Measurements from ENCODE around the gene TEX26. TPM values are rescaled to one million over a fixed set of nuclear protein-coding genes. Genes with fewer than 3 reads are reported as not detected.

Gene TEX26
- total RNA-seq, 1 donor from 2014 or later = not detected

DNA sequence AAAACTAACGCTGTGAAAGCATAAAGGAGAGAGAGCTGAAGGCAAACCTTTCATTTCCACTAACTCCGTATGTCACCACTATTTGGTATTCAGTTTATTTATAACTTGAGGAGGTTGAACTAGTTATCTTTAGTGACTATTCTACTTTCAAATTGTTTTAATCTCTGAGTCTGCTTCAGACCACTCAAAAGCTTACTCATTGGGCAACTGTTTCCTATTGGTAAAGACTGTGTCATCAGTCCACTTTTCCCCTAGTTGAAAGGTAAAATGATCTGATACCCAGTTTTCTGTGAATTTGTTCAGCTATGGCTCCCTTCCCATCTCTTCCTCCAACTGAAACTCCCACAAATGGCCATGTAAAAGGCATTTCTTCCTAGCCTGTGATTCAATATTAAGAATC, 39.1 kb downstream of the TEX26 start:
- Histone ChIP-seq H3K27me3 (no peaks in the 10 kb centered on the region), H3K4me3 (no peak overlapping the region), H3K36me3 (no peaks in the 10 kb centered on the region), H3K27ac (no peak overlapping the region), H3K4me1 (no peaks in the 10 kb centered on the region), H3K9me3 (no peaks in the 10 kb centered on the region)
- no peak for DNase-seq (ENCODE audit: low spot score in 2 of 2)
- TF ChIP-seq, protein P1, sequence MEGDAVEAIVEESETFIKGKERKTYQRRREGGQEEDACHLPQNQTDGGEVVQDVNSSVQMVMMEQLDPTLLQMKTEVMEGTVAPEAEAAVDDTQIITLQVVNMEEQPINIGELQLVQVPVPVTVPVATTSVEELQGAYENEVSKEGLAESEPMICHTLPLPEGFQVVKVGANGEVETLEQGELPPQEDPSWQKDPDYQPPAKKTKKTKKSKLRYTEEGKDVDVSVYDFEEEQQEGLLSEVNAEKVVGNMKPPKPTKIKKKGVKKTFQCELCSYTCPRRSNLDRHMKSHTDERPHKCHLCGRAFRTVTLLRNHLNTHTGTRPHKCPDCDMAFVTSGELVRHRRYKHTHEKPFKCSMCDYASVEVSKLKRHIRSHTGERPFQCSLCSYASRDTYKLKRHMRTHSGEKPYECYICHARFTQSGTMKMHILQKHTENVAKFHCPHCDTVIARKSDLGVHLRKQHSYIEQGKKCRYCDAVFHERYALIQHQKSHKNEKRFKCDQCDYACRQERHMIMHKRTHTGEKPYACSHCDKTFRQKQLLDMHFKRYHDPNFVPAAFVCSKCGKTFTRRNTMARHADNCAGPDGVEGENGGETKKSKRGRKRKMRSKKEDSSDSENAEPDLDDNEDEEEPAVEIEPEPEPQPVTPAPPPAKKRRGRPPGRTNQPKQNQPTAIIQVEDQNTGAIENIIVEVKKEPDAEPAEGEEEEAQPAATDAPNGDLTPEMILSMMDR (IDR thresholded peaks at IDR 0.05) = no peak
- intact Hi-C loops (cut with DNase I) = loop anchor here (10.0 kb wide), 1 partner anchor 127 kb away; no protein-coding TSS in a partner anchor

DNA sequence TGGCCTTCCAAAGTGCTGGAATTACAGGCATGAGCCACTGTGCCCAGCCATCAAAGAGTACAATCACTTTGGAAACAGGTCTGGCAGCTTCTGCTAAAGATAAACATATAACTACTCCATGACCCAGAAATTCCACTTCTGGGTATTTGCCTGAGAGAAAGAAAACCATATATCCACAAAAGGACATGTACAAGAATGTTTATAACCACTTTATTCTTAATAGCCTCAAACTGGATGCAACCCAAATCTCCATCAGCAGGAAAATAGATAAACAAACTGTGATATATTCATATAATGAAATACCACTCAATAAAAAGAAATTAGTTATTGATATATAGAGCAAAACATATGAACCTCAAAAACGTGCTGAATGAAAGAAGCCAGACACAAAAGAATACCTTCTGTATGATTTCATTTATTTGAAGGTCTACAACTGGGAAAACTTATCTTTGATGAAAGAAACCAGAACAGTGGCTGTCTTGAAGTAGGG, 40.5 kb downstream of the TEX26 start:
- Histone ChIP-seq H3K27ac (no peak overlapping the region), H3K4me3 (no peak overlapping the region), H3K9me3 (no peaks in the 10 kb centered on the region), H3K27me3 (no peaks in the 10 kb centered on the region), H3K36me3 (no peaks in the 10 kb centered on the region), H3K4me1 (peaks cover 0 to 4% of the 10 kb centered on the region in 2 donors)
- DNase-seq (ENCODE audit: low spot score in 2 of 2) = no peak
- intact Hi-C loops (cut with DNase I) = loop anchor here (10.0 kb wide), 1 partner anchor 128 kb away; no protein-coding TSS in a partner anchor
- TF ChIP-seq, protein P1 (IDR thresholded peaks at IDR 0.05) = no peak

DNA sequence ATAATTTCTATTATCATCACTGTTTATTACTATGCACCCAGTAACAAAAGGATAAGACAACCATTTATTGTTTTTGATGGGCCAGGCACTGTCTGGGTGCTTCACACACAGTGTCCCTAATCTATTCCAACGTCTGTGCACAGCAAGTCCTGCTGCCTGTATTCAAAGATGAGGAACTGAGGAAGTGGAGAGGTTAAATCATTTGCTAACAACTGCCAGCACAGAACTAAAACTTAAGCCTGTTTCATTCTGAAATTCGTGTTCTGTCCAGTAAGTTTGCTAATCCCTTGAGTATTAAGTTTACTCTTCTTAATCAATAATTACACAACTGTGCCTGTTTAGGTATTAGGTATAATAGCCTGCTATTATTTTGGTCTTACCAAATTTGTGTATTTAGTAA, 41.9 kb downstream of the TEX26 start:
- H3K4me3 ChIP-seq = no peak overlapping the region
- no peaks in the 10 kb centered on the region for H3K9me3 ChIP-seq
- DNase-seq (ENCODE audit: low spot score in 2 of 2) = no peak
- intact Hi-C loops (cut with DNase I) = loop anchor here (10.0 kb wide), 1 partner anchor 130 kb away; no protein-coding TSS in a partner anchor
- H3K27me3 ChIP-seq = no peaks in the 10 kb centered on the region
- no peaks in the 10 kb centered on the region for H3K36me3 ChIP-seq
- no peak overlapping the region for H3K27ac ChIP-seq
- peaks cover 0 to 13% of the 10 kb centered on the region in 2 donors for H3K4me1 ChIP-seq
- TF ChIP-seq, protein P1 (IDR thresholded peaks at IDR 0.05) = no peak

DNA sequence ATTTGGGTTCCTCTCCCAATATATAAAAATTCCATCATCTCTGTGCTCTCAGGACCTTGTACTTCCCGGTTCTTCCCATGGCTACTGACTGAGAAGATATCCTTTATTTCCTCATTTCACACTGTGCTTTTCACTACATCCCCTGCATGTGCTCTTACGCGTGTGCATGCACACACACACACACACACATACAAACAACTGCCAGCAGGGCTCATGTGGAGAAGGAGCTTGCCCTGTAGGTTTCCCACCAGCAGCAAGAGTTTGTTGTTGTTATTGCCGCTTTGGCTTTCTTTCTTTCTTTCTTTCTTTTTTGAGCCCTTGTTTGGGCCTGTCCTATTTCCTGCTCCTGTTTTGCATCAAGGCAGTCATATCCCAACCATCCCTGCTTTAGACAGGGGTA, 43.6 kb downstream of the TEX26 start:
- H3K4me3 ChIP-seq = no peak overlapping the region
- no peak for DNase-seq (ENCODE audit: low spot score in 2 of 2)
- TF ChIP-seq, protein P1 (IDR thresholded peaks at IDR 0.05) = no peak
- intact Hi-C loops (cut with DNase I) = loop anchor here (2.0 to 10.0 kb wide), 5 partner anchors 67 to 359 kb away; partner anchors contain the start of gene USPL1
- no peak overlapping the region for H3K27ac ChIP-seq
- H3K27me3 ChIP-seq = no peaks in the 10 kb centered on the region
- no peaks in the 10 kb centered on the region for H3K36me3 ChIP-seq
- H3K9me3 ChIP-seq = no peaks in the 10 kb centered on the region
- peaks cover 0 to 14% of the 10 kb centered on the region in 2 donors for H3K4me1 ChIP-seq

DNA sequence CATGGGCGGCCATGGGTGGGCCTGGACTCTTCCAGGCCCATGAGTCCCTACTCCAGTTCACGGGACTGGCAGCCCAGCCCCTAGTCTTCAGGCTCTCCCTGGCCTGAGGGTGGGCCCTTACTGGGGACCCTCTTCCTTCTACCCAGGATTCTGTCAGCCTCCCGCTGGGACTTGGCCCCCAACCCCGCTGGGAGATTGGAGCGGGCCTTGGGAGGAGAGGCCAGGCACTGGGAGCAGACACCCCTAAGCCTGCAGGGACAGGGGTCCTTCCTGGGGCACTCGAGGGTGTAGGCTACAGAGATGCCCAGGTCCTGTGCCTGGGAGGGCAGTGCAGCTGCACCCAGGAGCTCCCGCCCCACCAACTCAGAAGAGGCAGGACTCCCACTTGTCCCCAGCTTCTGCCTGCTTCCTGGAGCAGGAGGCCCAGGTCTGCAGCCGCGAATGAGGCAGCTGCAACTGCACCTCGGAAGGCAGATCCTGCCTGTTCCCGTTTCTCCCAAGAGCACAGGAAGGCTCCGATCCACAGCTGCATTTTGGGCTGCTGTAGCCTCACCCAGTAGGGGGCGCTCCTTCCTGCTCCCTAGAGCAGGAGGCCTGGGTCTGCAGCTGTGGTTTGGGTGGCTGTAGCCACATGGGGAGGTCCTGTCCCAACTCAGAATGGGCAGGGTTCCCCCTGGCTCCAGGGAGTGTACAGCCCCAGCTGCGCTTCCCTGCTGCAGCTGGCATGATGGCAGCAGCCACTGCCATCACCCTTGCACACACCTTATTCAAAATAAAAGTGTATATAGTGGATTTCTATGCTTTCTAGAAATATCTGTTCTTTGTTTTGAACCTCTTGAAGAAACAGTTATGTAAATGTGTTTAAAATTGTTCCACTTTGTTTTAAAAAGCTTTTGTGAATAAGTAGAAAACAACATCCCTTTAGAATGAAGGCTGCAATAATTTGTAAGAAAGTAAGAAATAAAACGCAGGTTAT, 46.8 kb downstream of the TEX26 start:
- TF ChIP-seq, protein P1 (IDR thresholded peaks at IDR 0.05) = peak in 1 of 3 experiments; percentile 44
- no peak for DNase-seq (ENCODE audit: low spot score in 2 of 2)
- Histone ChIP-seq H3K27ac (no peak overlapping the region), H3K4me3 (no peak overlapping the region), H3K27me3 (no peaks in the 10 kb centered on the region), H3K36me3 (no peaks in the 10 kb centered on the region), H3K9me3 (no peaks in the 10 kb centered on the region), H3K4me1 (peaks cover 0 to 14% of the 10 kb centered on the region in 2 donors)
- intact Hi-C loops (cut with DNase I) = loop anchor here (5.0 to 10.0 kb wide), 4 partner anchors 117 to 362 kb away; partner anchors contain the start of gene USPL1
